Loucy (cell line): ENCODE measurements around the gene ANKRD34A.
A peak's percentile ranks its signal among the peaks of the same experiment; 100 is the strongest.

Experiments used
- CTCF ChIP-seq: fragments of 200-600 bp; sonication (generic); conservative IDR thresholded peaks from 2 replicates; pipeline ENCODE4 v1.5.1; 2014; ENCODE audit warnings: mild to moderate bottlenecking, antibody characterized with exemption, low read length
- EZH2phosphoT487 ChIP-seq: fragments of 200-600 bp; IDR thresholded peaks from 2 replicates; pipeline ENCODE4 v1.6.1; 2018; ENCODE audit warnings: antibody characterized with exemption, mild to moderate bottlenecking, moderate library complexity, borderline replicate concordance

GRCh38 chr1:145927063-145927886 lies 37.1 kb downstream of the ANKRD34A start, which contains the start of gene RBM8A:
- TF ChIP-seq CTCF (peak; percentile 76), EZH2phosphoT487 (no peak)
